WI38 (cell line): ENCODE data around the gene ARHGAP23.
"Not testable (repeated sequence)": the region's sequence is repeated elsewhere in the genome, so short reads cannot be mapped to it uniquely, and the experiment has no call there.

Source experiments
- H3K4me3 ChIP-seq: 2 replicates; pipeline ENCODE4 v1.5.1; 2011; ENCODE audit warnings: low read depth, mild to moderate bottlenecking, control low read depth, low read length
- TF ChIP-seq, protein P1 (sequence below): IDR thresholded peaks from 2 replicates; pipeline ENCODE4 v1.5.1; 2012; ENCODE audit warnings: low read depth, mild to moderate bottlenecking, control low read depth, low read length

The ARHGAP23 gene

DNA sequence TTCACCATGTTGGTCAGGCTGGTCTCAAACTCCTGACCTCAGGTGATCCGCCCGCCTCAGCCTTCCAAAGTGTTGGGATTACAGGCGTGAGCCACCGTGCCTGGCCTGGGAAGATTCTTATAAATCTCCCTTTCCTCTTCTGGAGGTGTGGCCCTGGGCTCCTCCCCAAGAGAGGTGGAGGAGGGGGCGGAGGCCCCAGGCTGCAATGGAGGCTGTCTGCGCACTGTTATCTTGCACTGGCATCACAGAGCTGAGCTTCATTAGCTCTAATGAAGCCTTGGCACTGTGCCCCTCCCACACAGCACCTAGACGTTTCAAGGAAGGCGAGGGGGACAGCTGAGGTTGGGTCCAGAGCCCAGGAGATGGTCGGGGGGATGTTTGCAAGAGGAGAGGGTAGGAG is 7.5 kb downstream of the ARHGAP23 start:
- H3K4me3 ChIP-seq: no peak overlapping the region
- TF ChIP-seq, protein P1, sequence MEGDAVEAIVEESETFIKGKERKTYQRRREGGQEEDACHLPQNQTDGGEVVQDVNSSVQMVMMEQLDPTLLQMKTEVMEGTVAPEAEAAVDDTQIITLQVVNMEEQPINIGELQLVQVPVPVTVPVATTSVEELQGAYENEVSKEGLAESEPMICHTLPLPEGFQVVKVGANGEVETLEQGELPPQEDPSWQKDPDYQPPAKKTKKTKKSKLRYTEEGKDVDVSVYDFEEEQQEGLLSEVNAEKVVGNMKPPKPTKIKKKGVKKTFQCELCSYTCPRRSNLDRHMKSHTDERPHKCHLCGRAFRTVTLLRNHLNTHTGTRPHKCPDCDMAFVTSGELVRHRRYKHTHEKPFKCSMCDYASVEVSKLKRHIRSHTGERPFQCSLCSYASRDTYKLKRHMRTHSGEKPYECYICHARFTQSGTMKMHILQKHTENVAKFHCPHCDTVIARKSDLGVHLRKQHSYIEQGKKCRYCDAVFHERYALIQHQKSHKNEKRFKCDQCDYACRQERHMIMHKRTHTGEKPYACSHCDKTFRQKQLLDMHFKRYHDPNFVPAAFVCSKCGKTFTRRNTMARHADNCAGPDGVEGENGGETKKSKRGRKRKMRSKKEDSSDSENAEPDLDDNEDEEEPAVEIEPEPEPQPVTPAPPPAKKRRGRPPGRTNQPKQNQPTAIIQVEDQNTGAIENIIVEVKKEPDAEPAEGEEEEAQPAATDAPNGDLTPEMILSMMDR: no peak

DNA sequence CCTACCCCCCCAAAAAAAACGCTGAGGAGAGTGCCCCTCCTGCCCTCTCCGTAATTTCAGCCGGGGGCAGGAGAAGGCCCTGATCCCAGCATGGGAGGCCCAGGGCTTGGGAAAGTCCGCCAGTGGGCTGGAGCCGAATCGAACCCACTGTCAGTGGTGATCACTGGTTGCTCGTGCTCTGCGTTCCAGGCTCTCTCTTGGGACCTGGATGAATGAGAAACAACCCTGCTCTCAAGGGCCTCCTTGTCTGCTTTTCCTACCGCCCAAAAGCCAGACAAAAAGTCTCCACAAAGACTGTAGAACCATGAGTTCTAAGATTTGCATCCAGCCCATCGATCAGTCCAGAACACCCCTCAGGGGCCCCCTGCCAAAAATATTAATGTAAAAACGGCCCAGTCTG is 8.1 kb downstream of the ARHGAP23 start:
- TF ChIP-seq, protein P1: no peak
- no peak overlapping the region for H3K4me3 ChIP-seq

DNA sequence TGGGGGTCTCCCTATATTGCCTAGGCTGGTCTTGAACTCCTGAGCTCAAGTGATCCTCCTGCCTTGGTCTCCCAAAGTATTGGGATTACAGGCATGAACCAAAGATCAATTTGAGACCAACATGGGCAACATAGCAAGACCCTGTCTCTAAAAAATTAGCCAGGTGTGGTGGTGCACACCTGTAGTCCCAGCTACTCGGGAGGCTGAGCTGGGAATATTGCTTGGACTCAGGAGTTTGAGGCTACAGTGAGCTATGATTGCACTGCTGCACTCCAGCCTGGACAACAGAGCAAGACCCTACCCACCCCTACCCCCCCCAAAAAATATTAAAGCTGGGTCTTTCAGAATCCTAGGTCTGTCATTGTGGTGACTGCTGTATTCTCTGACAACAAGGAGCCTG is 9.0 kb downstream of the ARHGAP23 start:
- not testable (repeated sequence) for H3K4me3 ChIP-seq

DNA sequence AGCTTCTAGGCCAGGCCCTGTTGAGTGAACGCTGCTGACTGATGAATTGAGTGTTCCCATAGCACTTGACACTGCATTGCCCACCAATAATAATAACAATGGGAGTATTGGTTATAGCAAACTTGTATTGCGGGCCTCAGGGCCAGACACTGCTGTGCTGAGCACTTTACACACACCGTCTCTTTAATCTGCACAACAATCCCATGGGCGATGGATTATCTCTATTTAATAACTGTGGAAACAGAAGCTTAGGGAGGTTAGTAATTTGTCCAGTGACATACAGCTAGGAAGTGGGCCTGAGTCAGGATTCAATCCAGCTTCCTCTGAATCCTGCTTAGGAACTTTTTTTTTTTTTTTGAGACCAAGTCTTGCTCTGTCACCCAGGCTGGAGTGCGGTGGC is 11.2 kb downstream of the ARHGAP23 start:
- H3K4me3 ChIP-seq: no peak overlapping the region
- TF ChIP-seq, protein P1: no peak

DNA sequence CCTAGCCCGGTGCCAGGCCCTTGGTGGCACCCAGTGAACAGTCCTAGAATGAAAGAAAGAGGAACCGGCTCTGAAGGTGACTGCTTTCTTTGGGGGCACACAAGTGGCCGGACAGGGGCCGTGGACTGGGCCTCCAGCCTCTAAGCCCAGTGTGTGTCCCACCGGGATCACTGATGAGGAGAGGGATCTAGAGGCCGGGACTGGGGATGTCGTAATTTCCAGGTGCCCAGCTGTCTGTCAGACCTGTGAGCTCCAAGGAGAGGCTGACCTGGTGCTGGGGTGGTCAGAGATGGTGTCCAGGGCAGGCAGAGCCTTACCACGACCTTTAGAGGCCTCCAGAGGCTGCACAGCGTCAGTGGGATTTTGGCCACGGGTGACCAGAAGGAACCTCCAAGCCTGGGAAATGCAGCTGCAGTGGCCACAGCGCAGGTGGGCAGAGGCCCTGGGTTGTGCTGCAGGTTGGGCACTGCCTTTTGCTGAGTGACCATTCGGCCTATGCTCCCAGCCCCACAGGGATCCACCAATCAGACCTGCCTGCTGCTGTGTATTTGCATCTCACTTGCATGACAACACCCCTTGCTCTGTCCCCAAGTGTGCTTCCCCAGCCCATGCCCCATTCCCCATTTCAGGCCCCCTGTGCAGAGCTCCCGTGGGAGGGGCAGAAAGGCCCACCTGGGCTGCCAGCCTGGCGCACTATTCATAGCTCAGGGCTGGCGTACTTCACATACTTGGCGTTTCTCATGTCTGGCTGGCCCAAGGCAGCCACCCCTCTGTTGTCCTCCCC is 12.5 kb downstream of the ARHGAP23 start:
- TF ChIP-seq, protein P1: no peak
- H3K4me3 ChIP-seq: no peak overlapping the region

DNA sequence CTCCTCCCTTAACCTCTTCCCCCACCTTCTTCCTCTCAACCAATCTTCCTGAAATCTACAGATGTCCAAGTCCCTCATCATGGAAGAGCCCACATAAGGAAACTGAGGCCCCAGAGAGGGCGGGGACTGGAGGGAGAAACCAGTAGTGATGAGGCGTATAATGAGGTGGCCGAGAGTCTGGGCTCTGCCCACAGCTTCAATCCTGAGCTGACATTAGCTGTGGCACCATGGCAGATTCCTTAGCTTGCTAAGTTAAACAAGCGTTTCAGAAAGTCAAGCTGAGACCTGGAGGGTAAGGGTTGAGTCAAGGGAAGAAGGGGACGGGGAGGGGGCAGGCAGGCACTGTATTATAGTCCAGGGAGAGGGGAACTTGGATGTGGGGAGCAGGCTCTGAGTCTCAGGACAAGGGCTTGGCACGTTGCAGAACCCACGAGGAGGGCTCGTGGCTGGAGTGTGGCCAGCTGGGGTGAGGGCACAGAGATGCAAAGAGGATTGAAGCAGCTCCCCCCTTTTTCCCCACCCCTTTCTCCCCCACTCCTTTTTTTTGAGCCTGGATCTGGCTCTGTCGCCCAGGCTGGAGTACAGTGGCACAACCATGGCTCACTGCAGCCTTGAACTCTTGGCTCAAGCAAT is 13.3 kb downstream of the ARHGAP23 start:
- no peak overlapping the region for H3K4me3 ChIP-seq
- TF ChIP-seq, protein P1: no peak

DNA sequence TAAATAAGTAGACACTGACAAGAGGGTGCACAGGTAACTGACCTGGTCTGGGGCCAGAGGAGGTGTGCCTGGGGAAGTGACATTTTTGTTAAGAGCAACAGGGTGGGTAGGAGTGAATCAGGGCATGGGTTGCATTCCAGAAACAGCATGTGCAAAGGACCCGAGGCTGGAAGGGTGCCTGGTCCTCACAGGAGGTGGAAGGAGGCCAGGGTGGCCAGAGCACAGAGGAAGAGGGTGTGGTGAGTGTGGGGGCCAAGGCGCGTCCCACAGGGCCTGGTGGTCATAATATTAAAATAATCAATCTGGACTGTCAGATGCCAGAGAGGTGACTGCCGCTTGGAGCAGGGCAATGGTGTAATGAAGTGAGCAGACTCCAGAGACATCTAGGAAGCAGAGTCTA is 14.3 kb downstream of the ARHGAP23 start:
- TF ChIP-seq, protein P1: no peak
- no peak overlapping the region for H3K4me3 ChIP-seq
